Tibial nerve (tissue), 4 donors: ENCODE results near the gene LRRC27.

Experiments
- CTCF ChIP-seq, 5 experiments: fragments of 200-600 bp in 3 of 5; fragments of 450-650 bp in 2 of 5; sonication (generic) in 3 of 5; IDR thresholded peaks; one replicate each; pipeline ENCODE4 v1.5.1; 2016 to 2019; ENCODE audit warnings: antibody characterized with exemption in 5 of 5, mild to moderate bottlenecking in 3 of 5, moderate library complexity in 2 of 5
- EP300 ChIP-seq, 2 donors: sonication (generic); formaldehyde crosslinking; IDR thresholded peaks; one replicate each; pipeline ENCODE4 v1.6.1; 2017; ENCODE audit warnings: antibody characterized with exemption in 2 of 2, mild to moderate bottlenecking in 1 of 2

DNA sequence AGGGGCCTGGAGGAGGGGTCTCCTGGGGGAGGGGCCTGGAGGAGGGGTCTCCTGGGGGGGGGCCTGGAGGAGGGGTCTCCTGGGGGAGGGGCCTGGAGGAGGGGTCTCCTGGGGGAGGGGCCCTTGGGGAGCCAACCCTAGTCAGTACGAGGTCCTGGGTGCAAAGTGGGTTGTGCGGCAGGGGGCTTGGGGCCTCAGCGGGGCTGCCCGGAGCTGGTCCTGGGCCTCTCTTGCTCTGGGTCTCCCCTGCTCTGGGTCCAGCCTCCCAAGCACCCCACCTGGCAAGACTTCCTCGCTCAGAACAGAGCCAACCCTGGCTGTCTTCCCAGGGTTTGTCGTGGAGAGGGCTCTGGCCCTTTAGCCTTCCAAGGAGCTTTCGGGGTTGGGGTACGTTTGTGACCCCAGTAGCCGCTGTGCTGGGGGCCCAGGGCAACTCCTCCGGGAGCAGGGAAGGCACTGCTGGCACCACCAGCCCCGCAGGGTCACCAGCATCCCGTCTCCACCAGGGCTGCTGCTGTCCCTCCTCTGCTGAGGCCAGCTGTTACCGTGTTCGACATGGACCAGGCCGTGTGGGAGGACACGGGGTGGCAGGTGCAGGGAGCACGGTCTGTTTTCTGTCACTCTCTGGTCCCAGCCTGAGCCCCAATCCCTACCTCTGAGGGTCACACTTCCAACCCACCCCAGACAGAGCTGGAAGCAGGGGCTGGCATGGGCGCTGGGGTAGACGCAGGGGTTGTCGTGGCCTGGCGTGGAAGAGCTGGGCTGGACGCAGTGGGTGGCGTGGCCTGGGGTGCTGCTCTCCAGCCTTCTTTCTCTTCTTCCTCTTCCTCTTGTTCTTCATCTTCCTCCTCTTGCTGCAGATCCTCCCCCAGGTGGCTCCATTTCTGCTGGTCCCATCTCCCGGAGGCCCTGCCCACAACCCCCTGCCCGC, 87.8 kb downstream of the LRRC27 start:
- TF ChIP-seq CTCF (IDR thresholded peaks at IDR 0.05) (no peak), EP300 (IDR thresholded peaks at IDR 0.05) (no peak)
